HEK293 (cell line): Measurements from ENCODE around the gene ENO3.

Source experiments
- CTCF ChIP-seq: fragments of 450-650 bp; formaldehyde crosslinking; IDR thresholded peaks from 2 replicates; pipeline ENCODE4 v1.5.1; 2016; ENCODE audit warnings: missing biosample characterization, missing genetic modification characterization
- ZSCAN5A ChIP-seq: fragments of 450-650 bp; formaldehyde crosslinking; IDR thresholded peaks from 2 replicates; pipeline ENCODE4 v1.5.1; 2016; ENCODE audit warnings: missing biosample characterization, missing genetic modification characterization

GRCh38 chr17:4997302-4998026 is 46.5 kb downstream of the ENO3 start, which contains the start of the genes INCA1 and KIF1C:
- peak; percentile 52 for TF ChIP-seq CTCF
- TF ChIP-seq ZSCAN5A (tag by site-specific recombination), result no peak
